OCI-LY3 (cell line): Measurements from ENCODE around the gene COL4A4.

Experiments
- H2AFZ ChIP-seq: fragments of 200-600, 300-600 bp; shearing (Covaris generic); 2 replicates; pipeline ENCODE4 v1.6.0; 2014; ENCODE audit warnings: antibody characterized with exemption, low read depth, low read length
- H3K27ac ChIP-seq: fragments of 200-600, 300-600 bp; sonication (generic); 2 replicates; pipeline ENCODE4 v1.5.1; 2014; ENCODE audit warnings: mild to moderate bottlenecking, low read length, moderate library complexity, mixed read lengths
- H3K27me3 ChIP-seq: fragments of 200-600, 300-600 bp; sonication (generic); 2 replicates; pipeline ENCODE4 v1.6.1; 2014; ENCODE audit warnings: low read depth, low read length, mixed read lengths
- H3K36me3 ChIP-seq: fragments of 200-600, 300-600 bp; sonication (generic); replicated peaks from 2 replicates; pipeline ENCODE3; 2014; ENCODE audit warnings: low read depth, low read length, mixed read lengths
- H3K4me1 ChIP-seq: fragments of 300-600, 200-600 bp; sonication (generic); 2 replicates; pipeline ENCODE4 v1.6.1; 2014; ENCODE audit warnings: low read length, mixed read lengths
- H3K4me2 ChIP-seq: fragments of 200-600, 300-600 bp; sonication (generic); 2 replicates; pipeline ENCODE4 v1.6.1; 2014; ENCODE audit warnings: low read length, mixed read lengths
- H3K4me3 ChIP-seq: fragments of 300-600, 200-600 bp; sonication (generic); 2 replicates; pipeline ENCODE4 v1.5.1; 2014; ENCODE audit warnings: antibody characterized with exemption, mild to moderate bottlenecking, low read length, moderate library complexity
- H3K79me2 ChIP-seq: fragments of 300-600, 200-600 bp; shearing (Covaris generic); 2 replicates; pipeline ENCODE4 v1.6.1; 2014; ENCODE audit warnings: mild to moderate bottlenecking, low read length, mixed read lengths
- H3K9ac ChIP-seq: fragments of 300-600, 200-600 bp; shearing (Covaris generic); 2 replicates; pipeline ENCODE4 v1.6.0; 2014; ENCODE audit warnings: mild to moderate bottlenecking, low read length, moderate library complexity
- H3K9me3 ChIP-seq: fragments of 200-600, 300-600 bp; shearing (Covaris generic); 2 replicates; pipeline ENCODE4 v1.6.1; 2014; ENCODE audit warnings: low read length, mixed read lengths; ENCODE audit not compliant: insufficient read depth
- H4K20me1 ChIP-seq: fragments of 200-600, 300-600 bp; sonication (generic); 2 replicates; pipeline ENCODE4 v1.6.1; 2016; ENCODE audit warnings: low read length, mixed read lengths; ENCODE audit not compliant: insufficient read depth
- EZH2phosphoT487 ChIP-seq: fragments of 200-600 bp; shearing (Covaris generic); IDR thresholded peaks from 2 replicates; pipeline ENCODE4 v1.6.1; 2018; ENCODE audit warnings: antibody characterized with exemption, mixed run types, low read depth
- TF ChIP-seq, protein P1 (sequence below): fragments of 200-600, 300-600 bp; sonication (generic); IDR thresholded peaks from 2 replicates; pipeline ENCODE4 v1.5.1; 2014; ENCODE audit warnings: antibody characterized with exemption, low read length, low read depth

COL4A4 gene

DNA sequence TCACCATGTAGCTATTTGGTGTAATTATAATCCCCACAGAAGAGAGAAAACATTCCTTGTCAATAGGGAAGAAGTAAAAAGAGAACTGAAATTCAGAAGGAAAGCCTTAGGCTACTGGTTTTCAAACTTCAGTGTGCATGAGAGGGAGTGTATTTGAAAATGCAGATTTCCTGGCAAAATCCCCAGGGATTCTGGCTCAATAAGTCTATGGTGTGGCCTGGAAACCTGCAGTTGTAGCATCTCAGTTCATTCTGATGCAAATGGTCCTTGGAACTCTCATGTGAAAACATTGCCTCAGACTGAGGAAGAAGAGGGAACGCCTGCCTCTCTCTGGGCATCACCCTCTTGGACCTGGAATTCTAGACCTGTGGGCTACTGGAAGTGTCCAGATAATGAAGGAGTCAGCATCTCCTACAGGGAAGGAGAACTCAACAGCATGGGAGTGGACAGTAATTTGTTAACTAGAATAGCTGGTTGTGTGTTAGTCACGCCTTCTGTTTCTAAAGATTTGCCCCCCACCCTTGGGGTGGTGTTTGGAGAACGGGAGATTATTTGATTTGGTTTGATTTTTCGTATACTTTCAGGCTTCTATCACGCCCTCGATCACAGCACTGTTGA lies 21.7 kb upstream of the COL4A4 start:
- H3K4me2 ChIP-seq, result no peak overlapping the region
- H4K20me1 ChIP-seq, result no peaks in the 10 kb centered on the region
- no peaks in the 10 kb centered on the region for H3K9me3 ChIP-seq
- no peak overlapping the region for H3K4me3 ChIP-seq
- H3K27ac ChIP-seq, result no peak overlapping the region
- no peaks in the 10 kb centered on the region for H3K79me2 ChIP-seq
- no peak overlapping the region for H2AFZ ChIP-seq
- no peaks in the 10 kb centered on the region for H3K4me1 ChIP-seq
- H3K36me3 ChIP-seq, result no peaks in the 10 kb centered on the region
- no peak overlapping the region for H3K9ac ChIP-seq
- TF ChIP-seq, protein P1, sequence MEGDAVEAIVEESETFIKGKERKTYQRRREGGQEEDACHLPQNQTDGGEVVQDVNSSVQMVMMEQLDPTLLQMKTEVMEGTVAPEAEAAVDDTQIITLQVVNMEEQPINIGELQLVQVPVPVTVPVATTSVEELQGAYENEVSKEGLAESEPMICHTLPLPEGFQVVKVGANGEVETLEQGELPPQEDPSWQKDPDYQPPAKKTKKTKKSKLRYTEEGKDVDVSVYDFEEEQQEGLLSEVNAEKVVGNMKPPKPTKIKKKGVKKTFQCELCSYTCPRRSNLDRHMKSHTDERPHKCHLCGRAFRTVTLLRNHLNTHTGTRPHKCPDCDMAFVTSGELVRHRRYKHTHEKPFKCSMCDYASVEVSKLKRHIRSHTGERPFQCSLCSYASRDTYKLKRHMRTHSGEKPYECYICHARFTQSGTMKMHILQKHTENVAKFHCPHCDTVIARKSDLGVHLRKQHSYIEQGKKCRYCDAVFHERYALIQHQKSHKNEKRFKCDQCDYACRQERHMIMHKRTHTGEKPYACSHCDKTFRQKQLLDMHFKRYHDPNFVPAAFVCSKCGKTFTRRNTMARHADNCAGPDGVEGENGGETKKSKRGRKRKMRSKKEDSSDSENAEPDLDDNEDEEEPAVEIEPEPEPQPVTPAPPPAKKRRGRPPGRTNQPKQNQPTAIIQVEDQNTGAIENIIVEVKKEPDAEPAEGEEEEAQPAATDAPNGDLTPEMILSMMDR, result no peak
- no peak for TF ChIP-seq EZH2phosphoT487
- no peaks in the 10 kb centered on the region for H3K27me3 ChIP-seq

DNA sequence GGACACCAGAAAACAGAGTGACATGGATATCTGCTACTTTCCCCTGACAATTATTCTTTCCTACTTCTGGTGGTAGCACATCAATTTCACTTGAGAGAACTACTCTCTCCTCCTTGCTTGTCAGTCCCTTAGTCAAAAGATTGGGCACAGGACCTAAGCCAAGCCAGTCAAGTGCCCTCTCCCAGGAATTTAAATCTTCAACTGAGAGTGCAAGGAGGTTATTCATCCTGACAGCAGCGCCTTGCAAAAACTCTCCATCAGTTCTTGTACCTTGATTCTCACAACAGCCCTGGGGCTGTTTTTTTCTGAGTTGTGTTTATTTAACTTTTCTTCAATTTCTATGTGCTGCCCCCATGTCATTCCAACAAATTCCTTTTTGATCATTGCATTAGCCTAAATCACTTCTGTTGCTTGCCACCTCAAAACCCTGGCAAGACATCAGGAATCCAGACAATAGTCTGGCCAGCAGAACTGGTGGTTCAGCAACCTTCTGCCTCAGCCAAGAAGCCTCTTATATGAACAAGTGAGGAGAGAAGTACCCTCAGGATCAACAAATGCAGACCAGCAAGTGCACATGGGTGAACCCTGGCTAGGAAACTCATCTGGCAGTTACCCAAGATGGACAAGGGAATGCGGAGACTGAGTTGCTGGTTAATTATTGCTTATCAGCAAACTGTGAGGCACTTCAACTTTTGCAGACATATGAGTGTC lies 19.8 kb upstream of the COL4A4 start:
- TF ChIP-seq, protein P1, result no peak
- no peak for TF ChIP-seq EZH2phosphoT487
- Histone ChIP-seq H4K20me1 (no peaks in the 10 kb centered on the region), H3K27ac (no peak overlapping the region), H3K4me3 (no peak overlapping the region), H3K79me2 (no peaks in the 10 kb centered on the region), H3K9ac (no peak overlapping the region), H3K36me3 (no peaks in the 10 kb centered on the region), H3K27me3 (no peaks in the 10 kb centered on the region), H3K4me2 (no peak overlapping the region), H3K9me3 (no peaks in the 10 kb centered on the region), H3K4me1 (no peaks in the 10 kb centered on the region), H2AFZ (no peak overlapping the region)

DNA sequence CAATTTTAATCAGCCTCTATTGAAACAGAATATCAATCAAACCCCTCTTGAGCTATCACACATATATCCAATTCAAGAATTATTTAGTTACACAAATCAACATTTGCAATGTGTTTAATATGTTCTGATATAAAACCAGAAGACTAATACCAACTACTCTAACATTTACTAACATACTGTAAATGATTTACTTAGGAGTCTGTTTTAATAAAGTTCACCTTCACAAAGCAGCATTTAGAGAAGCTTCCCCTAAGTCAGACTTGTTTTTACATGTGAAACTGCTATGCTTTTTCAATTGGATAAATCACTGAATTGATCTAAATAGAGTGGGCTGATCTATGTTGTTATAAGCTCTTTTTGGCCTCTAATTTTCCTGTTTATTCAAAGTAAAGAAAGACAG lies 18.8 kb upstream of the COL4A4 start:
- Histone ChIP-seq H3K4me3 (no peak overlapping the region), H3K9me3 (no peaks in the 10 kb centered on the region), H3K4me1 (no peaks in the 10 kb centered on the region), H4K20me1 (no peaks in the 10 kb centered on the region), H3K36me3 (no peaks in the 10 kb centered on the region), H3K27ac (no peak overlapping the region), H3K9ac (no peak overlapping the region), H3K4me2 (no peak overlapping the region), H3K27me3 (no peaks in the 10 kb centered on the region), H3K79me2 (no peaks in the 10 kb centered on the region), H2AFZ (no peak overlapping the region)
- TF ChIP-seq EZH2phosphoT487, result no peak
- TF ChIP-seq, protein P1, result no peak

DNA sequence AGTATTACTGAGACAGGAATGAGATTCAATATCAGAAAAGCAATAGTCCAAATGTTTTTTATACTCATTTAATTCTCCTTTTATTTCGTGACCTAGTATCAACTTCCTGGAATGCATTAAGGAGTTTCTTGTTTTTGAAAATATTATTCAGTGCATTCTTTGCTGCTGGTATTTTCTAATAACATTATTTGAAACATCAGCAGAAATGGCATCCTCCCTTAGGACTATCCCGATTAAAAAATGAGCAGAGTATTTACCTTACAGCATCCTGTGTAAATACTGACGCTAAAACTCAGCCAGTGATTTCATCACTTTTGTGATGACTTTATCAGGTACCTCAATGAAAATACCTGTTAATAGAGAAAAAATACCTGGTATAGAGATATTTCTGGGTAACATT lies 16.8 kb upstream of the COL4A4 start:
- no peak overlapping the region for H3K4me2 ChIP-seq
- no peaks in the 10 kb centered on the region for H4K20me1 ChIP-seq
- no peaks in the 10 kb centered on the region for H3K27me3 ChIP-seq
- H2AFZ ChIP-seq, result no peak overlapping the region
- H3K36me3 ChIP-seq, result no peaks in the 10 kb centered on the region
- no peaks in the 10 kb centered on the region for H3K4me1 ChIP-seq
- H3K79me2 ChIP-seq, result no peaks in the 10 kb centered on the region
- TF ChIP-seq, protein P1, result no peak
- H3K4me3 ChIP-seq, result no peak overlapping the region
- no peak overlapping the region for H3K27ac ChIP-seq
- no peak overlapping the region for H3K9ac ChIP-seq
- H3K9me3 ChIP-seq, result no peaks in the 10 kb centered on the region
